ENCODE results near the gene DCAF15. TPM values are rescaled to one million over a fixed set of nuclear protein-coding genes. Genes with fewer than 3 reads are reported as not detected.

Gene DCAF15
- total RNA-seq, 1 experiment from 2014 or later, result 20.3 TPM

DNA sequence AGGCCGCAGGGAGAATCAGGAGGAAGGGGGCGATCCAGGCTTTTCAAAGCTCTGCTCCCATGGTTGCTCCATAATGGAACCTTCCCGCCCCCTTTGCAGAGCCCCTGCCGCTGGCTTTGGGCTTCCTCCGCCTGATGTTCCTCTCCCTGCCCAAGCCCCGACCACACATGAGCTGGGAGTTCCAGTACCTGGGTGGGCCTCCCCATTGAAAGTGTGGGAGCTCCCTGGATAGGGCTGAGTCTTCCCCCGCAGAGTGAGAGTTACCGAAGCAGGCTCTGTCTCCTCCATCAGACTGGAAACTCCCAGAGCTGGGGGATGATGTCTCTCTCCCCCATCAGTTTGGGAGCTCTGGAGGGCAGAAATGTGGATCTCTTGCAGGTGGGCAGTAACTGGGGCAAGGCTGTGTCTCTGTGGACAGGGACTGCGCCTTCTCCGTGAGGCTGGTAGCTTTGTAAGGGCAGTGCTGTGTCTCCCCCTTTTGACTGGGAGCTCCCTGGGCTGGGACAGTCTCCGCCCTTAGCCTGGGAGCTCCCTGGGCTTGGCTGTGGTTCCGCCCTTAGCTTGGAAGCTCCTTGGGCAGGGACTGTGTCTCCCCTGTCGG, 722 bp downstream of the DCAF15 start:
- in situ Hi-C loops (cut with HindIII; ENCODE audit: low pct_unique_long_range_greater_than_20kb, low sequenced_read_pairs), result no loop called here

DNA sequence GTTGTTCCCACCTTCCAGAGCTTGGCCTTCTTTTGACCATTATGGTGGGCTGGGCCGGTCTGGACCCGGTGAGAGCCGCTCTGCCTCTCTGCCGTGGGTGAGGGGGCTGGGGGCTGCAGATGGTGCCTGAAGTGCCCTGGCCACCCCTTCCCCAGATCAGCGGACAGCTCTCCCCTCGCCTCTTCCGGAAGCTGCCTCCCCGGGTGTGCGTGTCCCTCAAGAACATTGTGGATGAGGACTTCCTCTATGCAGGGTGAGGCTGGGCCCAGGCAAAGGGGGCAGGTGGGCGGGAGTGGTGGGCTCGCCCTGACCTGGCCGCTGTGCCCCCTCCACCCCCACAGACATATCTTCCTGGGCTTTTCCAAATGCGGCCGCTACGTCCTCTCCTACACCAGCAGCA, 1.9 kb downstream of the DCAF15 start:
- no peak for DNase-seq (ENCODE audit: low read depth)
- in situ Hi-C loops (cut with HindIII; ENCODE audit: low pct_unique_long_range_greater_than_20kb, low sequenced_read_pairs), result no loop called here

More for the DNA sequence above, 722 bp downstream of the DCAF15 start:
- DNase-seq (ENCODE audit: low read depth), result peak; percentile 49

- in situ Hi-C loops (cut with HindIII; ENCODE audit: low pct_unique_long_range_greater_than_20kb, low sequenced_read_pairs), result no loop called here
- DNase-seq (ENCODE audit: low read depth), result no peak
These were observed 3.5 kb downstream of the DCAF15 start for GRCh38 chr19:13955662-13956364.

DNA sequence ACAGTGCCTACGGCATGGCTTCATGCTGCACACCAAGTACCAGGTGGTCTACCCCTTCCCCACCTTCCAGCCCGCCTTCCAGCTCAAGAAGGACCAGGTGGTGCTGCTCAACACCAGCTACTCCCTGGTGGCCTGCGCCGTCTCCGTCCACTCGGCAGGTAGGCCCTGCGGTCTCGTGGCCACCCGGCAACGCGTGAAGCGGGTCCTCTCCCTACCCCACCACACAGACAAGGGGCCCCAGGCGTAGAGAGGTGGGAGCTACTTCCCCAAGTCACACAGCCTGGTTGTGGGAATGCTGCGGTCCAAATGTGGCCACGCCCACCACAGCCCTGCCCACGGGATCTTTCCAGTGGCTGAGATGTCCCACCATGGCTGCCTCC, 4.0 kb downstream of the DCAF15 start:
- in situ Hi-C loops (cut with HindIII; ENCODE audit: low pct_unique_long_range_greater_than_20kb, low sequenced_read_pairs), result no loop called here

GRCh38 chr19:13957051-13957450, 4.7 kb downstream of the DCAF15 start:
- no peak for DNase-seq (ENCODE audit: low read depth)
- in situ Hi-C loops (cut with HindIII; ENCODE audit: low pct_unique_long_range_greater_than_20kb, low sequenced_read_pairs), result no loop called here

More for the DNA sequence above, 4.0 kb downstream of the DCAF15 start:
- no peak for DNase-seq (ENCODE audit: low read depth)

- in situ Hi-C loops (cut with HindIII; ENCODE audit: low pct_unique_long_range_greater_than_20kb, low sequenced_read_pairs), result no loop called here
- no peak for DNase-seq (ENCODE audit: low read depth)
These were observed 5.7 kb downstream of the DCAF15 start for GRCh38 chr19:13958043-13958442.

- in situ Hi-C loops (cut with HindIII; ENCODE audit: low pct_unique_long_range_greater_than_20kb, low sequenced_read_pairs), result no loop called here
- DNase-seq (ENCODE audit: low read depth), result no peak
These were observed 7.0 kb downstream of the DCAF15 start for GRCh38 chr19:13959141-13959961.

GRCh38 chr19:13959962-13960862, 7.9 kb downstream of the DCAF15 start:
- in situ Hi-C loops (cut with HindIII; ENCODE audit: low pct_unique_long_range_greater_than_20kb, low sequenced_read_pairs), result no loop called here
- no peak for DNase-seq (ENCODE audit: low read depth)

DNA sequence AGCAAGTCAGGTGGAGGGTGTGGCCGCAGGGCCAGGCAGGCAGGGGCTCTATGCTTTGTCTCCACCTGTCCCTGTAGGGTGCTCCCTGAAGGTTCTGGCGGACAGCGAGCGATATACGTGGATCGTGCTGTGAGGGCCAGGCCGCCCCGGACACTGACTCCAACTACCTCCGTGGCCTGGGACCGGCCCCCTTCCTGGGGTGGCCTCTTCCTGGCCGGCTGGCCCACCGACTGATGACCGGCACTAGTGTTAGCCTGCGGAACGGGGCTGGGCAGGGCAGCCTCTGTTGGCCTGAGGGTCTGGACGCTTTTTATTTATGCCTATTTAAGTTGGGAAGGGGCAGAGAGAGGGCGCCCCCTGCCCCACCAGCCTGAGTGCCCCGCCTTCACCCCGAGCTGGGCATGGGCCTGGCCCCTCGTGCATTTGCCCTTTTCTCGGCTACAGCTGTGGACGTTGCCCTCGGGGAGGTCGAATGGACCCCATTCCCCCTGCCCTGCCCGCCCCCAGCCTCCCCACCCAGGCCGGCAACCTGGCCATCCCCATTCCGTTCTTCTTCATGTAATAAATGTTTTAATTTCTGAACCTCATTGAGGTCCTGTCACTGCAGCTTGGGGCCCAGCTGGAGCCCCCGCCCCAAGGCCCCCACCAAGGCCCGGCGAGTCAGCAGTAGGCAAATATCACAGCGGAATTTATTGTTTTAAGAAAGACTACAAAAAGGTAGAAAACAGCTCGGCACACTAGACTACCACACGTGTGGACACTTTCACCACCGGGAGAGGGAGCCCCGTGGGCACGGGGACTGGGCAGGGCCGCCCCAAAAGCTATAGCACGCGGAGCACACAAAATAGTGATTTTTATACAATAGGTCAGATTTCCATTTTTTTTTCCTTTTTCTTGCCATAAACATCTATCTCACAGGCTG, 8.8 kb downstream of the DCAF15 start:
- in situ Hi-C loops (cut with HindIII; ENCODE audit: low pct_unique_long_range_greater_than_20kb, low sequenced_read_pairs), result no loop called here
- no peak for DNase-seq (ENCODE audit: low read depth)

DNA sequence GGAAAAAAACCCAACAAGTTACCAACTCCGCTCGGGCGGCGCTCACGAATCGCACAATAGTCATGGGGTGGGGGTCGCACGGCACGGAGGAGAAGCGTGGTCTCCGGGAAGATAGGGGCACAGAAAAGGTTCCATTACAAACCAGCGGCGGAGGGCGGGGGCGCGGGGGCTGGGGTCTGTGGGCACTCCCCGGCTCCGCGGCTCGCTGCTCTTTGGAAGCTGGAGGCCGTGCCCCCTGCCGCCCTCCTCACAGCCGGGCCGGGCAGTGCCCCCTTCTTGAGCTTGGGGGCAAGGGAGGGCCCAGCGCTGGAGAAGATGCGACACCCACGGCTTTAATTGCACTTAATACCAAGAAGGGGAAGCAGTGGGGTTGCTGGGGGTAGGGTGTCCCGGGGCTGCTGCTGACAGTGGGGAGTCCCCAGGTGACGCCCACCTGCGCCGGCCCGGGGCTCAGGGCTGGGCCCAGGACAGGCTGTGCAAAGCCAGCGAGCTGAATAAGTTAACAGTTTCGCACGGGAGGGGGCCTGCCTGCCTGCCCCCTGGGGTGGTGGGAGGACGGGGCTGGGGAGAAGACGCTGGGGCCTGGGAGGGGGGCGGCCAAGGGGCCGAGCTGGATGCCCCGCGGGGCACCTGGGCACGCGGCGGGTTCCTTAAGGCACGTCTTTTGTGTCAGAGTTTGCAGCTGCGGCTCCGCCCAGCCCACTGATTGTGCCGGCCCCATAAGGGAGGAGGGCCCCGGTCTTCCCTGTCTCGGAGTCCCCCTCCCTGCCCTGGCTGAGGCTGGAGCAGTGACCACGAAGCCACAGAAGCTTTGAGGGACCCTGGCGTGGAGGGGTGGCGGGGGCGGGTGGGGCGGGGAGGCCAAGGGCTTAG, 9.8 kb downstream of the DCAF15 start:
- in situ Hi-C loops (cut with HindIII; ENCODE audit: low pct_unique_long_range_greater_than_20kb, low sequenced_read_pairs), result no loop called here

DNA sequence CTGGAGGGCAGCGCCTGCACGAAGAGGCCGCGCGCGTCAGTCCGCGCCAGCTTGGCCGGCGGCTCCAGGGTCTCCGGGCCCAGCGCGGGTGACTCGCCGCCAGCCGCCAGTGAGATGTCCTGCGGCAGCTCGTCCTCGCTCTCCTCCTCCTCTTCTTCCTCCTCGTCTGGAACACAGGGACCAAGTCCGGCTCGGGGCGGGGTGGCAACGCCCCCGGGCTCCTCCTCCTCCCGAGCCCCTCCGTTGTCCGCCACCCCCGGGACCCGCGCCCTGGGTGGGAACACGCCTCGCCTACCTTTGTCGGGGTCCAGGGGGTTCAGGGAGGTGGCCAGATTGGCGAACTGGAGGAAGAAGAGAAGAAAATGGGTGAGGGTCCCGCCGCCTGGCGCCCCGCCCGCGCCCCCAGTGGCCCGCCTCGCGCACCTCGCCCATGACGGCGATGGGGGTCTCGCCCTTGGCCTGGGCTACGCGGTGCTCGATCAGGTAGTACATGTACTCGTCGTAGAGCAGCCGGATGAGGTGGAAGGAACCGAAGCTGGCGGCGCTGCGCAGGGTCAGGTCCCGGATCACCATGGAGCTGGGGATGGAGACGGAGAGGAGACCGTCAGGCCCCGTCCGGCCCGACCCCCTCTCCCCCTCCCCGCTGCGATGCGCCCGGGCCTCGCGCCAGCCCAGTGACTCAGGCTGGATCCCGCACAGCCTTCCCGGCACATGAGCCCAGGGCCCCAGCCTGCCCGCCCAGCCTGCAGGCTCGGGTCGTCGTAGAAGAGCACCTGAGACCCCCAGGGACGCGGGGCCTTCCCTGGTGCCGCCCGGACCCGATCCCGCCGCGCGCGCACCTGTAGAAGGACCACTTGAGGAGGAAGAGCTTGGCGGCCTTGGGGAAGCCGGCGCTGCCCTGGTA, 10.6 kb downstream of the DCAF15 start:
- no peak for DNase-seq (ENCODE audit: low read depth)
- in situ Hi-C loops (cut with HindIII; ENCODE audit: low pct_unique_long_range_greater_than_20kb, low sequenced_read_pairs), result no loop called here

More for the DNA sequence above, 9.8 kb downstream of the DCAF15 start:
- DNase-seq (ENCODE audit: low read depth), result no peak

- in situ Hi-C loops (cut with HindIII; ENCODE audit: low pct_unique_long_range_greater_than_20kb, low sequenced_read_pairs), result no loop called here
These were observed 11.3 kb downstream of the DCAF15 start for GRCh38 chr19:13963603-13964105.

GRCh38 chr19:13964776-13965175, 12.5 kb downstream of the DCAF15 start:
- in situ Hi-C loops (cut with HindIII; ENCODE audit: low pct_unique_long_range_greater_than_20kb, low sequenced_read_pairs), result no loop called here
- peak; percentile 17 for DNase-seq (ENCODE audit: low read depth)

More at GRCh38 chr19:13963603-13964105, 11.3 kb downstream of the DCAF15 start:
- no peak for DNase-seq (ENCODE audit: low read depth)

DNA sequence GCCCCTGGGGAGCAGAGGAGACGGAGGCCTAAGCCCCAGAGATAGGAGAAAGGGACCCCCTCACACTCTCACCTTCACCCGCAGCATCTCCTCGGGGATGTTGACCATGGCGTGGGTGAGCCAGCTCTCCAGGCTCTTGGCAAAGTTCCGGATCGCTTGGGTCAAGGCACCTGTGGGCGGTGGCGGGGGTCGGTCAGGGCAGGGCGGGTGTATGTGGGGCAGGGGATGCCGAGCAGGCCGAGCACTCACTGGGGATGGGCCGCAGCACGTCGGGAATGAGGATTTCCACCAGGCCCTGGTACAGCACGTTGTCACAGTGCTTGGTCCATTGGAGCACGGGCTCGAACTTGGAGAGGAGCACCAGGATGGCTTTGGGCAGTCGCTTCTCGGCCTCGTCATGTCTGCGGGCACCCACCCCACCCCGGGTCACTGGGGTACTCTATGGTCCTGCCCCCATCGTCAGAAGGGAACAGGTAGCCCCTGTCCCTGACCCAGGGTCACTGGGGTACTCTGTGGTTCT, 13.1 kb downstream of the DCAF15 start:
- in situ Hi-C loops (cut with HindIII; ENCODE audit: low pct_unique_long_range_greater_than_20kb, low sequenced_read_pairs), result no loop called here
- no peak for DNase-seq (ENCODE audit: low read depth)

Data from Caki2 (cell line).